Measurements from ENCODE around the gene ERBB4. TPM values are rescaled to one million over a fixed set of nuclear protein-coding genes. Genes with fewer than 3 reads are reported as not detected.

Gene ERBB4
- total and polyA plus RNA-seq, 2 of the 8 experiments (the other 6 are each of a cell fraction or from before 2014, with no cell fraction given): 0.34 to 1.3 TPM

GRCh38 chr2:211439011-211439410 is 1099.6 kb downstream of the ERBB4 start (continued):
- TF ChIP-seq CHD7 (IDR thresholded peaks at IDR 0.05; ENCODE audit: insufficient replicate concordance, low read length) (no peak), PHF8 (conservative IDR thresholded peaks at IDR 0.05; ENCODE audit: low read depth, low read length) (no peak), SP2 (IDR thresholded peaks at IDR 0.05; ENCODE audit: low read length) (no peak), ZNF274 (IDR thresholded peaks at IDR 0.05; ENCODE audit: borderline replicate concordance, extremely low read depth, low read length) (no peak), FOSL1 (IDR thresholded peaks at IDR 0.05; ENCODE audit: insufficient read depth, low read depth, low read length) (no peak), ATF2 (IDR thresholded peaks at IDR 0.05; ENCODE audit: low read length) (no peak)
